HG02588 (cell line): ENCODE data around the gene FCSK.

Experiments used
- ATAC-seq: cut with Tn5 transposase; IDR thresholded peaks from one replicate; pipeline ENCODE4 v1.9.1; 2021; ENCODE audit warnings: mild to moderate bottlenecking, moderate library complexity; ENCODE audit not compliant: unreplicated experiment

FCSK gene

GRCh38 chr16:70453117-70453891, 1.1 kb upstream of the FCSK start:
- ATAC-seq: no peak

GRCh38 chr16:70453892-70454221, 538 bp upstream of the FCSK start:
- ATAC-seq: peak; percentile 5

- ATAC-seq: no peak
These were observed 1.5 kb downstream of the FCSK start for GRCh38 chr16:70455910-70456309.

- no peak for ATAC-seq
These were observed 3.2 kb downstream of the FCSK start for GRCh38 chr16:70457446-70458166.

GRCh38 chr16:70460737-70461261, 6.4 kb downstream of the FCSK start:
- ATAC-seq: no peak

GRCh38 chr16:70463235-70463634, 8.8 kb downstream of the FCSK start:
- no peak for ATAC-seq

- ATAC-seq: no peak
These were observed 11.8 kb downstream of the FCSK start for GRCh38 chr16:70465999-70466804.

- no peak for ATAC-seq
These were observed 12.3 kb downstream of the FCSK start for GRCh38 chr16:70466805-70467076.

GRCh38 chr16:70467113-70467512, 12.7 kb downstream of the FCSK start:
- no peak for ATAC-seq

- no peak for ATAC-seq
These were observed 13.2 kb downstream of the FCSK start for GRCh38 chr16:70467608-70468007.

GRCh38 chr16:70468776-70469525, 14.6 kb downstream of the FCSK start:
- no peak for ATAC-seq

GRCh38 chr16:70470141-70470926, 15.9 kb downstream of the FCSK start:
- no peak for ATAC-seq

- ATAC-seq: no peak
These were observed 16.5 kb downstream of the FCSK start for GRCh38 chr16:70470927-70471341.

- ATAC-seq: no peak
These were observed 18.5 kb downstream of the FCSK start for GRCh38 chr16:70472786-70473433.

- no peak for ATAC-seq
These were observed 19.3 kb downstream of the FCSK start for GRCh38 chr16:70473446-70474319.

- ATAC-seq: no peak
These were observed 20.1 kb downstream of the FCSK start for GRCh38 chr16:70474320-70475053.

- no peak for ATAC-seq
These were observed 20.9 kb downstream of the FCSK start for GRCh38 chr16:70475054-70475871.
